Astrocyte (in vitro differentiated cells and primary cell): Measurements from ENCODE around the gene GPHN.

Experiments used
- EZH2 ChIP-seq: IDR thresholded peaks from 2 replicates; pipeline ENCODE4 v1.6.1; 2012; ENCODE audit warnings: mild to moderate bottlenecking, low read length, inconsistent platforms; ENCODE audit not compliant: insufficient read depth
- TF ChIP-seq, protein P1 (sequence below): IDR thresholded peaks from 2 replicates; pipeline ENCODE4 v1.5.1; 2011; ENCODE audit warnings: low read depth, mild to moderate bottlenecking, inconsistent platforms, low read length, moderate library complexity; ENCODE audit not compliant: insufficient read depth

DNA sequence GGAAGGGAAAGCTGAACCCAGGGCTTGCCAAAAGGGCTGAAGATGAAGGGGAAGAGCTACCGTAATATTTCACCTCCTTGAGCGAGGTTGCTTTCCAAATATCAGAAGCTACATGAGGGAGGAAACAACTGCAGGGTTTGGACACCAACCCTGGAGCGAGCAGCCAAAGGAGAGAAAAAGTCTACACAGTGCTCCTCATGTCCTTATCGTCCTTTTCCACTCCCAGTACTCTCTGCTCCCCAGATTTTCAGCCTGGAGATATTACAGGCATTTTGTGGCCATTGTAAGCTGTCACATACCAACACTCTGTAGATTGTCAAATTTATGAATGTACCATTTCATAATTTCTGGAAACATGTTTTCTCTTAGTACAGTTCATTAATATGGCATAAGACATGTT lies 115.9 kb downstream of the GPHN start:
- TF ChIP-seq, protein P1, sequence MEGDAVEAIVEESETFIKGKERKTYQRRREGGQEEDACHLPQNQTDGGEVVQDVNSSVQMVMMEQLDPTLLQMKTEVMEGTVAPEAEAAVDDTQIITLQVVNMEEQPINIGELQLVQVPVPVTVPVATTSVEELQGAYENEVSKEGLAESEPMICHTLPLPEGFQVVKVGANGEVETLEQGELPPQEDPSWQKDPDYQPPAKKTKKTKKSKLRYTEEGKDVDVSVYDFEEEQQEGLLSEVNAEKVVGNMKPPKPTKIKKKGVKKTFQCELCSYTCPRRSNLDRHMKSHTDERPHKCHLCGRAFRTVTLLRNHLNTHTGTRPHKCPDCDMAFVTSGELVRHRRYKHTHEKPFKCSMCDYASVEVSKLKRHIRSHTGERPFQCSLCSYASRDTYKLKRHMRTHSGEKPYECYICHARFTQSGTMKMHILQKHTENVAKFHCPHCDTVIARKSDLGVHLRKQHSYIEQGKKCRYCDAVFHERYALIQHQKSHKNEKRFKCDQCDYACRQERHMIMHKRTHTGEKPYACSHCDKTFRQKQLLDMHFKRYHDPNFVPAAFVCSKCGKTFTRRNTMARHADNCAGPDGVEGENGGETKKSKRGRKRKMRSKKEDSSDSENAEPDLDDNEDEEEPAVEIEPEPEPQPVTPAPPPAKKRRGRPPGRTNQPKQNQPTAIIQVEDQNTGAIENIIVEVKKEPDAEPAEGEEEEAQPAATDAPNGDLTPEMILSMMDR, result no peak
- TF ChIP-seq EZH2, result no peak
